PC-3 (cell line): ENCODE data around the gene SAMD8. TPM values are rescaled to one million over a fixed set of nuclear protein-coding genes. Genes with fewer than 3 reads are reported as not detected.
A peak's percentile ranks its signal among the peaks of the same experiment; 100 is the strongest.

Experiments used
- ATAC-seq: fragments of 200-7000 bp; cut with Tn5 transposase; 2 replicates; pipeline ENCODE4 v1.9.1; 2020; ENCODE audit warnings: mild to moderate bottlenecking, moderate library complexity
- BruUV-seq: library from RNA; stranded (reverse); fragments of 400-500 nt; replicated peaks from 2 replicates; lab custom pipeline; 2021; lab: Mats Ljungman, UMichigan
- CTCF ChIA-PET: fragments of 300-600 bp; sonication (Branson Sonifier 250); formaldehyde crosslinking; loops from one replicate; lab custom pipeline; 2022; ENCODE audit warnings: antibody characterized with exemption; lab: Charles Lee
- POLR2A ChIA-PET: fragments of 300-600 bp; sonication (Branson Sonifier 250); formaldehyde crosslinking; loops from one replicate; lab custom pipeline; 2022; ENCODE audit warnings: antibody characterized with exemption; ENCODE audit not compliant: unreplicated experiment; lab: Charles Lee
- DNase-seq: peaks from one replicate; pipeline ENCODE4 v3.0.0-alpha.2; 2015
- H2AFZ ChIP-seq: fragments of 300-600 bp; sonication (generic); 2 replicates; pipeline ENCODE4 v1.6.0; 2016; ENCODE audit warnings: antibody characterized with exemption, low read length
- H3F3A ChIP-seq: fragments of 300-600 bp; sonication (generic); one replicate; pipeline ENCODE4 v1.6.0; 2017; ENCODE audit warnings: antibody characterized with exemption, low read length, control low read depth, mild to moderate bottlenecking; ENCODE audit not compliant: unreplicated experiment
- H3K27ac ChIP-seq: fragments of 300-600 bp; sonication (generic); 2 replicates; pipeline ENCODE4 v1.5.1; 2016; ENCODE audit warnings: mild to moderate bottlenecking, low read length
- H3K27me3 ChIP-seq: fragments of 300-600 bp; sonication (generic); 2 replicates; pipeline ENCODE4 v1.6.1; 2016; ENCODE audit warnings: low read length, mixed read lengths
- H3K36me3 ChIP-seq: fragments of 300-600 bp; sonication (generic); 2 replicates; pipeline ENCODE4 v1.6.1; 2016; ENCODE audit warnings: low read depth, mixed run types, low read length, mixed read lengths
- H3K4me1 ChIP-seq: fragments of 300-600 bp; sonication (generic); 2 replicates; pipeline ENCODE4 v1.5.1; 2016; ENCODE audit warnings: low read length; ENCODE audit not compliant: insufficient read depth
- H3K4me2 ChIP-seq: fragments of 300-600 bp; sonication (generic); 2 replicates; pipeline ENCODE4 v1.6.0; 2016; ENCODE audit warnings: low read length
- H3K4me3 ChIP-seq: fragments of 300-600 bp; sonication (generic); 2 replicates; pipeline ENCODE4 v1.5.1; 2016; ENCODE audit warnings: mild to moderate bottlenecking, low read length, mixed read lengths
- H3K79me2 ChIP-seq: fragments of 300-600 bp; sonication (generic); 2 replicates; pipeline ENCODE4 v1.6.1; 2017; ENCODE audit warnings: low read length, mixed read lengths
- H3K9ac ChIP-seq: fragments of 300-600 bp; sonication (generic); 2 replicates; pipeline ENCODE4 v1.6.0; 2016; ENCODE audit warnings: mild to moderate bottlenecking, low read length
- H3K9me2 ChIP-seq: fragments of 300-600 bp; sonication (generic); replicated peaks from 2 replicates; pipeline ENCODE4 v1.6.1; 2016; ENCODE audit warnings: mixed run types, low read length, mixed read lengths
- H3K9me3 ChIP-seq: fragments of 300-600 bp; sonication (generic); 2 replicates; pipeline ENCODE4 v1.6.1; 2016; ENCODE audit warnings: low read length, mixed read lengths
- H4K20me1 ChIP-seq: fragments of 300-600 bp; sonication (generic); 2 replicates; pipeline ENCODE4 v1.6.1; 2016; ENCODE audit warnings: low read length, mixed read lengths
- EZH2 ChIP-seq: fragments of 300-600 bp; sonication (generic); IDR thresholded peaks from one replicate; pipeline ENCODE4 v1.6.1; 2017; ENCODE audit warnings: antibody characterized with exemption, mild to moderate bottlenecking, low read length; ENCODE audit not compliant: unreplicated experiment
- EZH2phosphoT487 ChIP-seq: fragments of 300-600 bp; sonication (generic); IDR thresholded peaks from 2 replicates; pipeline ENCODE4 v1.6.1; 2018; ENCODE audit warnings: mild to moderate bottlenecking, antibody characterized with exemption, low read length, borderline replicate concordance
- intact Hi-C: fragments of 100-400 bp; cut with micrococcal nuclease; formaldehyde crosslinking; loops from 2 replicates; pipeline ENCODE4 v1.9.0; 2023
- total RNA-seq: library from RNA; depleted of rRNA; stranded (reverse); fragments of >200 nt; gene quantifications from 2 replicates; pipeline ENCODE4 v1.2.3, GENCODE V29; 2014
- TF ChIP-seq, protein P1 (sequence below): fragments of 300-600 bp; sonication (generic); conservative IDR thresholded peaks from 2 replicates; pipeline ENCODE4 v1.5.1; 2017; ENCODE audit warnings: antibody characterized with exemption, low read depth, mild to moderate bottlenecking, low read length

The SAMD8 gene
- total RNA-seq, 1 experiment from 2014 or later, result 47.4 TPM

GRCh38 chr10:75098902-75099673 lies 12.4 kb upstream of the SAMD8 start:
- ChIA-PET CTCF (interaction anchor here (0.6 to 1.9 kb wide), 6 partner anchors 65 to 865 kb away, joined by 3 to 7 read pairs (median 4); no protein-coding TSS in a partner anchor), POLR2A (interaction anchor here (0.5 to 0.6 kb wide), 2 partner anchors 41 to 68 kb away, joined by 4 to 5 read pairs; no protein-coding TSS in a partner anchor)
- TF ChIP-seq EZH2, result no peak
- TF ChIP-seq, protein P1, sequence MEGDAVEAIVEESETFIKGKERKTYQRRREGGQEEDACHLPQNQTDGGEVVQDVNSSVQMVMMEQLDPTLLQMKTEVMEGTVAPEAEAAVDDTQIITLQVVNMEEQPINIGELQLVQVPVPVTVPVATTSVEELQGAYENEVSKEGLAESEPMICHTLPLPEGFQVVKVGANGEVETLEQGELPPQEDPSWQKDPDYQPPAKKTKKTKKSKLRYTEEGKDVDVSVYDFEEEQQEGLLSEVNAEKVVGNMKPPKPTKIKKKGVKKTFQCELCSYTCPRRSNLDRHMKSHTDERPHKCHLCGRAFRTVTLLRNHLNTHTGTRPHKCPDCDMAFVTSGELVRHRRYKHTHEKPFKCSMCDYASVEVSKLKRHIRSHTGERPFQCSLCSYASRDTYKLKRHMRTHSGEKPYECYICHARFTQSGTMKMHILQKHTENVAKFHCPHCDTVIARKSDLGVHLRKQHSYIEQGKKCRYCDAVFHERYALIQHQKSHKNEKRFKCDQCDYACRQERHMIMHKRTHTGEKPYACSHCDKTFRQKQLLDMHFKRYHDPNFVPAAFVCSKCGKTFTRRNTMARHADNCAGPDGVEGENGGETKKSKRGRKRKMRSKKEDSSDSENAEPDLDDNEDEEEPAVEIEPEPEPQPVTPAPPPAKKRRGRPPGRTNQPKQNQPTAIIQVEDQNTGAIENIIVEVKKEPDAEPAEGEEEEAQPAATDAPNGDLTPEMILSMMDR, result no peak
- Histone ChIP-seq H3K4me2 (no peak overlapping the region), H3K4me1 (peaks cover 7% of the 10 kb centered on the region; the same call in 1 of the 2 replicates), H4K20me1 (no peaks in the 10 kb centered on the region), H3K79me2 (no peaks in the 10 kb centered on the region), H3K9ac (no peak overlapping the region), H3K36me3 (no peaks in the 10 kb centered on the region), H3K9me3 (no peaks in the 10 kb centered on the region), H2AFZ (no peak overlapping the region), H3K9me2 (no peaks in the 10 kb centered on the region), H3K4me3 (no peak overlapping the region), H3F3A (no peaks in the 10 kb centered on the region), H3K27ac (no peak overlapping the region), H3K27me3 (no peaks in the 10 kb centered on the region)
- no peak for DNase-seq
- no TSS peak for BruUV-seq
- no peak for ATAC-seq
- intact Hi-C loops, result loop anchor here (5.0 kb wide), 1 partner anchor 347 kb away; no protein-coding TSS in a partner anchor

- Histone ChIP-seq H3K36me3 (no peaks in the 10 kb centered on the region), H4K20me1 (no peaks in the 10 kb centered on the region), H2AFZ (peak overlapping the region; percentile 9), H3K27ac (no peak overlapping the region), H3K4me3 (no peak overlapping the region), H3K79me2 (no peaks in the 10 kb centered on the region), H3K4me2 (no peak overlapping the region), H3K9me2 (no peaks in the 10 kb centered on the region), H3K27me3 (no peaks in the 10 kb centered on the region), H3K9me3 (no peaks in the 10 kb centered on the region), H3F3A (no peaks in the 10 kb centered on the region), H3K9ac (no peak overlapping the region), H3K4me1 (peaks cover 7% of the 10 kb centered on the region; the same call in 1 of the 2 replicates)
- ATAC-seq (peak; percentile 90), DNase-seq (peak; percentile 99)
- intact Hi-C loops, result loop anchor here (1.0 to 5.0 kb wide), 6 partner anchors 57 to 856 kb away; no protein-coding TSS in a partner anchor
- ChIA-PET CTCF (interaction anchor here (0.6 to 1.6 kb wide), 5 partner anchors 19 to 866 kb away, joined by 3 to 6 read pairs (median 4); no protein-coding TSS in a partner anchor), POLR2A (interaction anchor here (0.6 kb wide), 1 partner anchor 274 kb away, joined by 3 read pairs; no protein-coding TSS in a partner anchor)
- TF ChIP-seq EZH2phosphoT487 (no peak), EZH2 (no peak)
- TF ChIP-seq, protein P1, result peak; percentile 100
- BruUV-seq, result no TSS peak
Observed at GRCh38 chr10:75099952-75100763, 11.3 kb upstream of the SAMD8 start.
